HPDE6-E6E7 (cell line): ENCODE measurements around the gene SEC63.
A peak's percentile ranks its signal among the peaks of the same experiment; 100 is the strongest.

Experiments used
- DNase-seq: peaks from one replicate; pipeline ENCODE4 v3.0.0; 2011; ENCODE audit warnings: missing footprints; ENCODE audit errors: extremely low spot score

SEC63 gene

GRCh38 chr6:107819964-107820337 is 138.1 kb downstream of the SEC63 start:
- peak; percentile 53 for DNase-seq

- no peak for DNase-seq
Measured at GRCh38 chr6:107819217-107819616, 138.8 kb downstream of the SEC63 start.

DNA sequence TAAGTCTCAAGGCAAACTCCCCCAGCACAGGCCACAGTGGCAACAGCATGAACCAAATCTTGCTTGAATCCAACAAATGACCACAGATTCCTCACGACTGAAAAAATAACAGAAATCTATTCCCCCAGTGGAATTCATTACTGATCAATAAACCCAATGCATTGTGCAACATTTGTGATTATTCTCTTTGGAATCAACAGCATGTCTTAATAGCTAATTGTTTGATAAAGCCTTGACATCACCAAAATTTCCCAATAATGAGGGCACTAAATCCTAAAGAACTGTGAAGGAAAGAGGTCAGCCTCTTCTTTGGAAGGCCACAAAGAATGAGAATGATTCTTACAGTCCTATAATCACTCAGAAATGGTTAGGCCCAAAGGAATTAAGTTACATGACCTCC is 139.7 kb downstream of the SEC63 start:
- no peak for DNase-seq

GRCh38 chr6:107817784-107818183 is 140.2 kb downstream of the SEC63 start:
- no peak for DNase-seq
